Measurements from ENCODE around the gene MSANTD2.
A peak's percentile ranks its signal among the peaks of the same experiment; 100 is the strongest.

MSANTD2 gene

DNA sequence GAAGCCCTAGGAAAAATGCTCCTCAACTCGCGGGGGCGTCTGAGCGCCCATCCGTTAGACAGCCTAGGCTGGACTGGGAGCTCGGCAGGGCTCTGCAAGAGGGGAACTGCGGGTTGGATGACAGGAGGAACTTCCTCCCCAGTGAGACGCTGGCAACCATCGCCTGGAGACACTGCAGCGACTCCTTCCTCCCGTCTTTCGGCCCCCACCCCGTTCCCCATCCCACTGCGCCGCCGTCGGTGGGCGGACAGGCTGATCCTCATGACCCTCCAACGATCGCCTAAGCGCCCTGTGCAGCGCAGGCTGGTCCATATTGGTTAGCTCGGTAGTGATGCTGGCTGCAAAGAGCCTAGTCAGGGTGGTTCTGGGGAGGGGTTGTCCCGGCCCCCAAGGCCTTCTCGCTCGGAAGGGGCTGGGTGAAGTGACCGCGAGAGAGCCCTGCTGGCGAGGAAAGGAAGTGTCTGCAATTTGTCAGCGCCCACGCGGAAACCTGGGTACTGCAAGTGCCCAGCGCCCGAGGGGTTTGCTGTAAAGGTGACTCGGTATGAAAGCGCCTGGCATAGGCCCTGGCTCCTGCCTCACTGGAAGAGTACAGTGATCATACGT lies 59.8 kb downstream of the MSANTD2 start:
- Mint-ChIP-seq H3K27ac (no peak overlapping the region), H3K36me3 (ENCODE audit: insufficient read depth) (peaks cover 6% of the 10 kb centered on the region), H3K27me3 (peaks cover 23 to 43% of the 10 kb centered on the region in 2 donors), H3K9me3 (no peaks in the 10 kb centered on the region), H3K4me3 (peak overlapping the region; percentile 80 to 88), H3K4me1 (ENCODE audit: low read depth in 2 of 2) (peaks cover 12 to 21% of the 10 kb centered on the region in 2 donors)
- peak; percentile 69 for ATAC-seq (replicated peaks)
- DNase-seq, result peak; percentile 40 to 48 (median 48)

DNA sequence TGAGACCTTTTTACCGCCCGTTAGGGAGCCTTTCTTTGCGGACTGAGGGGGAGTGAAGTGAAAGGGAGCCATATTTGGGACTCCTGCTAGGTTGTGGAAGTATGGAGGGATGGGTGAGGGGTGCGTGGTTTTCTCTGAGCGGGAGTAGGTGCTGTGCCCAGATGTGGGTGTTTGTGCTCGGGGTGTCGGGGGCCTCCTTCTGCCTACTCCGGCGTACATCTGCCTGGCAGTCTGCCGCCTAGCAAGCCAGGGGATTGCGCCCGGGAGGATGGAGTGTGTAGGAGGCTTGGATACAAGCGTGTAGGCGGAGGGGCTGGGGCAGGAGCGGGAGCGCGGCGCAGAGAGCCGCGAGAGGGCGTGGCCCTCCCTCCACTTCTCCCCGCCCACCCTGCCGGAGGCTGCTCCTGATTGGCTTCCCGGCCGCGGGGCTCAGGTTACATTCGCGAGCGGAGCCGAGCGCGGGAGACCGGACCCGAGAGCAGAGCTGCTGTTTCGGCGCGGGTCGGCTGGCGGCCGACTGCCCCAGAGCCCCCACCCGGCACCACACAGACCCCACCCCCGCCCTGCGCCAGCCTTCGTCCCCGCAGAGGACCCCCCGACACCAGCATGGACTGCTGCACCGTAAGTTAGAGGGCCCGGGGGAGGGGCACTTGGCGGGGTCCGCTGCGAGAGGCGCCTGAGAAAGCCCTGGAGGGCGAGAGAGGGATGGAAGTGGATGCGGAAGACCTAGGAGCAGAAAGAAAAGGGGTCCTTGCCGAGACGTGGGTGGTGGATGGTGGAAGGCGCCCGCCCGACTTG lies 60.5 kb downstream of the MSANTD2 start, which contains the start of gene NRGN:
TSS of gene NRGN (plus strand) at position 464 of the 798 bp plus-strand sequence. CDS start at position 607, 143 bp downstream.
- H3K27ac Mint-ChIP-seq, result peak within 1 kb of the TSS in 1 of 2 donors; percentile 18
- peaks cover 12 to 18% of the 10 kb centered on the region in 2 donors for H3K4me1 Mint-ChIP-seq (ENCODE audit: low read depth in 2 of 2)
- peak; percentile 88 for ATAC-seq (replicated peaks)
- H3K36me3 Mint-ChIP-seq (ENCODE audit: insufficient read depth), result peaks cover 6% of the 10 kb centered on the region
- no peaks in the 10 kb centered on the region for H3K9me3 Mint-ChIP-seq
- peak; percentile 71 to 73 (median 72) for DNase-seq
- peaks cover 23 to 43% of the 10 kb centered on the region in 2 donors for H3K27me3 Mint-ChIP-seq
- peak within 1 kb of the TSS; percentile 80 to 88 for H3K4me3 Mint-ChIP-seq

- DNase-seq (no peak), ATAC-seq (replicated peaks) (no peak)
- peak overlapping the region in 1 of 2 donors; percentile 18 for H3K27ac Mint-ChIP-seq
- H3K9me3 Mint-ChIP-seq, result no peaks in the 10 kb centered on the region
- H3K4me1 Mint-ChIP-seq (ENCODE audit: low read depth in 2 of 2), result peaks cover 12 to 18% of the 10 kb centered on the region in 2 donors
- peak overlapping the region; percentile 80 to 88 for H3K4me3 Mint-ChIP-seq
- H3K36me3 Mint-ChIP-seq (ENCODE audit: insufficient read depth), result peaks cover 6% of the 10 kb centered on the region
- peaks cover 23 to 43% of the 10 kb centered on the region in 2 donors for H3K27me3 Mint-ChIP-seq
Observed at GRCh38 chr11:124738713-124739478, 61.3 kb downstream of the MSANTD2 start.

- H3K36me3 Mint-ChIP-seq (ENCODE audit: insufficient read depth), result peaks cover 6% of the 10 kb centered on the region
- no peaks in the 10 kb centered on the region for H3K9me3 Mint-ChIP-seq
- no peak overlapping the region for H3K4me3 Mint-ChIP-seq
- ATAC-seq (replicated peaks) (no peak), DNase-seq (no peak)
- peaks cover 12 to 18% of the 10 kb centered on the region in 2 donors for H3K4me1 Mint-ChIP-seq (ENCODE audit: low read depth in 2 of 2)
- H3K27me3 Mint-ChIP-seq, result peaks cover 23 to 43% of the 10 kb centered on the region in 2 donors
- H3K27ac Mint-ChIP-seq, result no peak overlapping the region
Observed at GRCh38 chr11:124737638-124738305, 62.4 kb downstream of the MSANTD2 start.

- H3K4me3 Mint-ChIP-seq, result no peak overlapping the region
- peaks cover 20 to 36% of the 10 kb centered on the region in 2 donors for H3K27me3 Mint-ChIP-seq
- H3K36me3 Mint-ChIP-seq (ENCODE audit: insufficient read depth), result peaks cover 6% of the 10 kb centered on the region
- H3K4me1 Mint-ChIP-seq (ENCODE audit: low read depth in 2 of 2), result peaks cover 12 to 18% of the 10 kb centered on the region in 2 donors
- H3K27ac Mint-ChIP-seq, result no peak overlapping the region
- ATAC-seq (replicated peaks), result no peak
- H3K9me3 Mint-ChIP-seq, result no peaks in the 10 kb centered on the region
- no peak for DNase-seq
Observed at GRCh38 chr11:124736736-124737135, 63.5 kb downstream of the MSANTD2 start.

DNA sequence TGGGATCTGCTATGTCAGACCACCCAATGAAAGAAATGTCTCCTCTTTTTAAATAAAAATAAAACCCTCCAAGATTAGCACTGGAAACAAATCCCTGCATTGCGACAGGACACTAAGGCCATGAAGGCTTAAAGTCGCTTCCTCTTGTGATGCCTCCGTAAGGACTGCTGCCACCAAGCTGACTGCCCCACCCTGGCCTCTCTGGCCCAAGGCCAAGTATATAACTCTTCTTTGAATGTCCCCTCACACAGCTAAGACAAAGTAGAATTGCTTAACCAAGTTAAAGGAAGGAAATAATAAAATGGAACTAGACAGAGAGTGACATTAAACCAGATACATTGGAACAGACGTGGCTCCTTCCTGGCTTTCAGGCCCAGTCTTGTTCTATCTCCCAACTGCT lies 68.0 kb downstream of the MSANTD2 start:
- Mint-ChIP-seq H3K4me3 (no peak overlapping the region), H3K4me1 (ENCODE audit: low read depth in 2 of 2) (peaks cover 0 to 4% of the 10 kb centered on the region in 2 donors), H3K27ac (no peak overlapping the region), H3K27me3 (peaks cover 3 to 10% of the 10 kb centered on the region in 2 donors), H3K9me3 (no peaks in the 10 kb centered on the region), H3K36me3 (ENCODE audit: insufficient read depth) (no peaks in the 10 kb centered on the region)
- ATAC-seq (replicated peaks) (no peak), DNase-seq (no peak)

- no peak overlapping the region for H3K27ac Mint-ChIP-seq
- no peak overlapping the region for H3K4me3 Mint-ChIP-seq
- H3K4me1 Mint-ChIP-seq (ENCODE audit: low read depth in 2 of 2), result peaks cover 4 to 6% of the 10 kb centered on the region in 2 donors
- DNase-seq, result no peak
- H3K27me3 Mint-ChIP-seq, result peaks cover 22 to 26% of the 10 kb centered on the region in 2 donors
- ATAC-seq (replicated peaks), result no peak
- no peaks in the 10 kb centered on the region for H3K36me3 Mint-ChIP-seq (ENCODE audit: insufficient read depth)
- H3K9me3 Mint-ChIP-seq, result no peaks in the 10 kb centered on the region
Observed at GRCh38 chr11:124729571-124729970, 70.6 kb downstream of the MSANTD2 start.

GRCh38 chr11:124728134-124728533 lies 72.1 kb downstream of the MSANTD2 start:
- H3K27ac Mint-ChIP-seq, result no peak overlapping the region
- no peaks in the 10 kb centered on the region for H3K36me3 Mint-ChIP-seq (ENCODE audit: insufficient read depth)
- no peak for DNase-seq
- no peak for ATAC-seq (replicated peaks)
- H3K4me3 Mint-ChIP-seq, result no peak overlapping the region
- peaks cover 4 to 6% of the 10 kb centered on the region in 2 donors for H3K4me1 Mint-ChIP-seq (ENCODE audit: low read depth in 2 of 2)
- H3K27me3 Mint-ChIP-seq, result peaks cover 25 to 40% of the 10 kb centered on the region in 2 donors
- H3K9me3 Mint-ChIP-seq, result no peaks in the 10 kb centered on the region

- Mint-ChIP-seq H3K4me3 (no peak overlapping the region), H3K36me3 (ENCODE audit: insufficient read depth) (no peaks in the 10 kb centered on the region), H3K9me3 (no peaks in the 10 kb centered on the region), H3K27ac (no peak overlapping the region), H3K4me1 (ENCODE audit: low read depth in 2 of 2) (peaks cover 6 to 8% of the 10 kb centered on the region in 2 donors), H3K27me3 (peaks cover 31 to 47% of the 10 kb centered on the region in 2 donors)
- DNase-seq, result no peak
- ATAC-seq (replicated peaks), result no peak
Observed at GRCh38 chr11:124727474-124727873, 72.7 kb downstream of the MSANTD2 start.

DNA sequence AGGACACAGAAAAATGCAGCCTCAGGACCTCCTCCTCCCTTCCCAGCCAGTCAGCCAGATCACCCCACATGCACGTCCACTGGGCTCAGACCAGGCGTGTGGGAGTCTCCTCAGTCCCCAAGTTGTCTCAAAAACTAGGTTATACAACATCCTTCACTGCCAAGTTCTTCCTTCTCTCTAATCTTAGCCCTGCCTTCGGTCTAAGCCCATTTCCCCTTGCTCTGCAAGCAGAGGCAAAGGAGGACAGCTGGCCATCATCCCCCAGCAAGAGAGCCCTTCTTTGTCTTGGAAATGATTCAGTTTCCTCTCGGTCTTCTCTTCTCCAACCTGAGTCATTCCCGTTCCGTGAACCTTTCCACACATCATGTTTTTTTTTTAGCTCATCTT lies 74.5 kb downstream of the MSANTD2 start:
- Mint-ChIP-seq H3K4me3 (no peak overlapping the region), H3K4me1 (ENCODE audit: low read depth in 2 of 2) (peaks cover 5 to 9% of the 10 kb centered on the region in 2 donors), H3K27me3 (peaks cover 49 to 64% of the 10 kb centered on the region in 2 donors), H3K9me3 (no peaks in the 10 kb centered on the region), H3K36me3 (ENCODE audit: insufficient read depth) (no peaks in the 10 kb centered on the region), H3K27ac (no peak overlapping the region)
- ATAC-seq (replicated peaks) (no peak), DNase-seq (no peak)

GRCh38 chr11:124724979-124725718 lies 75.1 kb downstream of the MSANTD2 start:
- Mint-ChIP-seq H3K9me3 (no peaks in the 10 kb centered on the region), H3K4me1 (ENCODE audit: low read depth in 2 of 2) (peaks cover 5 to 9% of the 10 kb centered on the region in 2 donors), H3K4me3 (no peak overlapping the region), H3K27ac (no peak overlapping the region), H3K27me3 (peaks cover 49 to 69% of the 10 kb centered on the region in 2 donors), H3K36me3 (ENCODE audit: insufficient read depth) (no peaks in the 10 kb centered on the region)
- ATAC-seq (replicated peaks) (no peak), DNase-seq (no peak)

GRCh38 chr11:124722176-124722575 lies 78.0 kb downstream of the MSANTD2 start:
- ATAC-seq (replicated peaks), result no peak
- DNase-seq, result no peak
- Mint-ChIP-seq H3K4me3 (no peak overlapping the region), H3K27me3 (peaks cover 59 to 92% of the 10 kb centered on the region in 2 donors), H3K27ac (no peak overlapping the region), H3K36me3 (ENCODE audit: insufficient read depth) (no peaks in the 10 kb centered on the region), H3K4me1 (ENCODE audit: low read depth in 2 of 2) (peaks cover 15 to 21% of the 10 kb centered on the region in 2 donors), H3K9me3 (no peaks in the 10 kb centered on the region)
